AG04449 (cell line): ENCODE data around the gene HLA-DOB.
A peak's percentile ranks its signal among the peaks of the same experiment; 100 is the strongest.

ENCODE experiments used
- CTCF ChIA-PET: fragments of 350-600 bp; formaldehyde crosslinking; extraction: SDS; loops from one replicate; lab custom pipeline; 2021; ENCODE audit warnings: antibody characterized with exemption; lab: Yijun Ruan, JAX
- POLR2A ChIA-PET: fragments of 400-600, 350-600 bp; formaldehyde crosslinking; extraction: SDS; loops from one replicate; lab custom pipeline; 2020; ENCODE audit warnings: antibody characterized with exemption, inconsistent platforms; lab: Yijun Ruan, JAX
- DNase-seq: peaks from one replicate; pipeline ENCODE4 v3.0.0-alpha.2; 2010; ENCODE audit warnings: low read depth, low spot score
- H3K4me3 ChIP-seq: 2 replicates; pipeline ENCODE4 v1.5.1; 2011; ENCODE audit warnings: low read depth, mild to moderate bottlenecking, control low read depth, low read length
- CTCF ChIP-seq: IDR thresholded peaks from one replicate; pipeline ENCODE4 v1.5.1; 2011; ENCODE audit warnings: mild to moderate bottlenecking, moderate library complexity, low read length, control low read depth, inconsistent platforms; ENCODE audit not compliant: insufficient read depth; ENCODE audit errors: missing control alignments

HLA-DOB gene

GRCh38 chr6:32837651-32838113 is 20.9 kb upstream of the HLA-DOB start:
- TF ChIP-seq CTCF, result no peak
- peak overlapping the region; percentile 96 for H3K4me3 ChIP-seq
- CTCF ChIA-PET, result interaction anchor here (1.0 to 11.4 kb wide), 23 partner anchors 11 to 424 kb away, joined by 3 to 402 read pairs (median 9); partner anchors contain the start of genes BRD2, HLA-DMA, PSMB9 and TAP1
- no peak for DNase-seq
- POLR2A ChIA-PET, result interaction anchor here (1.3 to 2.7 kb wide), 5 partner anchors 10 to 135 kb away, joined by 4 to 38 read pairs (median 6); partner anchors contain the start of genes PSMB9 and TAP1

GRCh38 chr6:32836873-32837272 is 20.1 kb upstream of the HLA-DOB start:
- no peak for TF ChIP-seq CTCF
- ChIA-PET POLR2A (interaction anchor here (2.7 kb wide), 1 partner anchor 136 kb away, joined by 38 read pairs; no protein-coding TSS in a partner anchor), CTCF (interaction anchor here (3.9 to 11.4 kb wide), 5 partner anchors 10 to 117 kb away, joined by 25 to 402 read pairs (median 91); partner anchors contain the start of genes HLA-DMA, PSMB9 and TAP1)
- DNase-seq, result no peak
- no peak overlapping the region for H3K4me3 ChIP-seq

DNA sequence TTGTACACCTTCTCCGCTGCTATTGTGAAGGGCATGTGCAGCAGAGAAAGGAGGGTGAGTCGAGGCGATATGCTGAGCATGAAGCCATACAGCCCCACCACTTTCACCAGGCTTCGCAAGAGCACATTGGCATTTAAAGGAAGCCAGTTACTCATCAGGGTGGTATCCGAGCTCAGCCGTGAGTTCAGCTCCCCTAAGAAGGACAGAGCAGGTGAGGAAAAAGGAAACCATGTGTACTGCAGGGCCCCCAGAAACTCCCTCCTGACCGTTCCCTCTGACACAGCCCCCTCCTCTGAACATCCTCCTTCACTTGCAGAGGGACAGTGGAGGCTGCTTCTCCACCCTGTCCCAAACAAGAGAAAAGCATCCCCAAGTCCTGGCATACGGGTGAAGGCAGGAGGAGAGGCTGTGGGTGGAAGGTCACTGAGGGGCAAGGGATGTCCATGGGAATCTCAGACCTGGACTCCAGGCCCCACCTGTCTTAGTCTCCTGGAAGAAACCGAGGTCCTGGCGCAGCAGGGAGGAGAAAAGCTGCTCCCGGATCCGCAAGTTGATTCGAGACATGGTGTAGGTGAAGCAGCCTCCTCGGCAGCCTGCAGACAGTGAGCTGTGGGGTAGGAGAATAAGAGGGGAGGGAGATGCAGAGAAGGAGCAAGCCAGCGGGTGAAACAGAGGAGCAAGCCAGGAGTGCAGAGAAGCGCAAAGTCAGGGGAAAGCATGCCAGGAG is 18.5 kb upstream of the HLA-DOB start:
- POLR2A ChIA-PET, result no interaction called here

GRCh38 chr6:32833664-32834063 is 16.9 kb upstream of the HLA-DOB start:
- no peak for DNase-seq
- CTCF ChIA-PET, result interaction anchor here (2.5 kb wide), 1 partner anchor 34 kb away, joined by 8 read pairs; no protein-coding TSS in a partner anchor
- POLR2A ChIA-PET, result no interaction called here
- no peak overlapping the region for H3K4me3 ChIP-seq
- no peak for TF ChIP-seq CTCF

More for the DNA sequence above, 18.5 kb upstream of the HLA-DOB start:
- H3K4me3 ChIP-seq, result no peak overlapping the region
- TF ChIP-seq CTCF, result no peak
- CTCF ChIA-PET, result interaction anchor here (1.2 to 1.6 kb wide), 3 partner anchors 9 to 422 kb away, joined by 4 to 7 read pairs (median 4); no protein-coding TSS in a partner anchor
- DNase-seq, result no peak

DNA sequence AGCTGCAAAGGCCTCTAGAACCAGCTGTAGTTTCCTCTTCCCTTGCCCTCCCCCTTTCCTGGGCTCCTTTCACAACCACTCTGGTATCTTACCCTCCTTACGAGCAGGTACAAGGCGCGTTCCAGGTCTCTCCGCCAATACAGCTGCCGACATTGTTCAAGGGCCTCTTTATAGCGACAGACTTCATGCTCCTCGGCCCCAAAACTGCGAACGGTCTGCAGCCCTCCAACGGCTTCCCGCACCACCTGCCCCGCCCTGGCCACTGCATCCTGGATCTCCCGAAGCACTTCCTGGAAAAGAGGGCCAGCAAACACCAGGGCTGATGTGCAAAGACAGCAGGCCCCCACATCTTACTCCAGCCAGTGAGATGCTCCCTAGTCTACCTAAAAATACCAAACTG is 15.7 kb upstream of the HLA-DOB start:
- DNase-seq, result no peak
- no peak overlapping the region for H3K4me3 ChIP-seq
- POLR2A ChIA-PET, result no interaction called here
- no peak for TF ChIP-seq CTCF
- CTCF ChIA-PET, result interaction anchor here (0.6 to 2.5 kb wide), 5 partner anchors 10 to 35 kb away, joined by 3 to 8 read pairs (median 3); no protein-coding TSS in a partner anchor

DNA sequence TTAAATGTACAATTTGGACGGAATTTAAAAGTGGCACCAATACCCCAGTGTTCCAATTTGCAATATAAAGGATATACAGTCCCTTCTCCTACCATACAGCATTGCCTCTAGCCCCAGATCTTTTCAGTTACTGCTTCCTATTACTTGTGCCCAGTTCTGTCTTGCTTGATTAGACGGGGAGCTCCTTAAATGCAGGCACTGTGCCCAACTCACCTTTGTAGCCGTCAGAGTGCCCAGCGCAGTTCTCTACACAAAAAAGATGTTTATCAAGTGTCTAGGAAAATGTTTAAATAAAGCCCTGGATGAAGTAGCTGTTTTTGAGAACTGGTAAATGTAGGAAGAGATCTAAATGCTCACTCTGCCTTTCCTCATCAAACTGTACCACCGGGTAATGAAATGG is 14.1 kb upstream of the HLA-DOB start:
- H3K4me3 ChIP-seq, result no peak overlapping the region
- no peak for DNase-seq
- ChIA-PET CTCF (interaction anchor here (0.8 to 1.4 kb wide), 3 partner anchors 9 to 37 kb away, joined by 3 to 5 read pairs (median 4); no protein-coding TSS in a partner anchor), POLR2A (no interaction called here)
- TF ChIP-seq CTCF, result no peak
